Ectodermal cell (in vitro differentiated cells): ENCODE measurements around the gene PRKCA.

Experiments used
- H3K27ac ChIP-seq: 2 replicates; pipeline ENCODE4 v1.7.0; 2013; ENCODE audit warnings: mild to moderate bottlenecking, low read depth, low read length; ENCODE audit not compliant: insufficient read depth, poor library complexity, severe bottlenecking
- H3K27me3 ChIP-seq: 2 replicates; pipeline ENCODE4 v1.7.0; 2013; ENCODE audit warnings: mild to moderate bottlenecking, low read length; ENCODE audit not compliant: insufficient read depth, control insufficient read depth, poor library complexity, severe bottlenecking
- H3K36me3 ChIP-seq: one replicate; pipeline ENCODE4 v1.7.0; 2013; ENCODE audit warnings: low read length; ENCODE audit not compliant: control insufficient read depth, insufficient read depth
- H3K4me1 ChIP-seq: one replicate; pipeline ENCODE4 v1.7.0; 2013; ENCODE audit warnings: low read length; ENCODE audit not compliant: control insufficient read depth, insufficient read depth
- H3K4me3 ChIP-seq: 2 replicates; pipeline ENCODE4 v1.7.0; 2013; ENCODE audit warnings: low read depth, low read length, control low read depth; ENCODE audit not compliant: insufficient read depth
- H3K9me3 ChIP-seq: 2 replicates; pipeline ENCODE4 v1.7.0; 2013; ENCODE audit warnings: mild to moderate bottlenecking, low read length, moderate library complexity; ENCODE audit not compliant: control insufficient read depth
- WGBS, 2 experiments: methylation state at CpG; one replicate each; pipeline ENCODE4 v1.1.7; 2013; ENCODE audit warnings: missing lambda C conversion rate in 2 of 2; 5-methylcytosine and 5-hydroxymethylcytosine counted together

Gene PRKCA

GRCh38 chr17:66789961-66790437 is 487.6 kb downstream of the PRKCA start:
- WGBS, 2 experiments: 93 to 94% methylated on average over 7 of the region's 7 CpGs
- Histone ChIP-seq H3K9me3 (no peaks in the 10 kb centered on the region), H3K27ac (no peak overlapping the region), H3K4me1 (no peaks in the 10 kb centered on the region), H3K36me3 (no peaks in the 10 kb centered on the region), H3K27me3 (no peaks in the 10 kb centered on the region), H3K4me3 (no peak overlapping the region)

- Histone ChIP-seq H3K36me3 (no peaks in the 10 kb centered on the region), H3K27ac (no peak overlapping the region), H3K27me3 (no peaks in the 10 kb centered on the region), H3K9me3 (no peaks in the 10 kb centered on the region), H3K4me3 (no peak overlapping the region), H3K4me1 (no peaks in the 10 kb centered on the region)
- WGBS, 2 experiments: 95 to 96% methylated on average over 10 to 11 of the region's 11 CpGs
Measured at GRCh38 chr17:66790501-66791061, 488.2 kb downstream of the PRKCA start.

- Histone ChIP-seq H3K4me1 (no peaks in the 10 kb centered on the region), H3K27ac (no peak overlapping the region), H3K36me3 (no peaks in the 10 kb centered on the region), H3K4me3 (no peak overlapping the region), H3K9me3 (no peaks in the 10 kb centered on the region), H3K27me3 (no peaks in the 10 kb centered on the region)
- 93 to 94% methylated on average over 15 of the region's 15 CpGs for WGBS, 2 experiments
Measured at GRCh38 chr17:66791347-66791746, 488.9 kb downstream of the PRKCA start.

GRCh38 chr17:66793814-66794213 is 491.4 kb downstream of the PRKCA start:
- no peaks in the 10 kb centered on the region for H3K4me1 ChIP-seq
- no peak overlapping the region for H3K4me3 ChIP-seq
- 96 to 97% methylated on average over 3 of the region's 3 CpGs for WGBS, 2 experiments
- H3K27ac ChIP-seq: no peak overlapping the region
- H3K36me3 ChIP-seq: no peaks in the 10 kb centered on the region
- no peaks in the 10 kb centered on the region for H3K9me3 ChIP-seq
- H3K27me3 ChIP-seq: no peaks in the 10 kb centered on the region

GRCh38 chr17:66795486-66795885 is 493.1 kb downstream of the PRKCA start:
- Histone ChIP-seq H3K4me3 (no peak overlapping the region), H3K9me3 (no peaks in the 10 kb centered on the region), H3K36me3 (no peaks in the 10 kb centered on the region), H3K4me1 (no peaks in the 10 kb centered on the region), H3K27ac (no peak overlapping the region), H3K27me3 (no peaks in the 10 kb centered on the region)
- WGBS, 2 experiments: 92 to 96% methylated on average over 3 of the region's 3 CpGs

GRCh38 chr17:66799849-66800537 is 497.6 kb downstream of the PRKCA start:
- Histone ChIP-seq H3K27ac (no peak overlapping the region), H3K9me3 (no peaks in the 10 kb centered on the region), H3K27me3 (no peaks in the 10 kb centered on the region), H3K4me3 (no peak overlapping the region), H3K36me3 (no peaks in the 10 kb centered on the region), H3K4me1 (peaks cover 14% of the 10 kb centered on the region)
- 94 to 95% methylated on average over 10 of the region's 10 CpGs for WGBS, 2 experiments

GRCh38 chr17:66803474-66803951 is 501.1 kb downstream of the PRKCA start:
- Histone ChIP-seq H3K27me3 (no peaks in the 10 kb centered on the region), H3K9me3 (no peaks in the 10 kb centered on the region), H3K4me3 (no peak overlapping the region), H3K36me3 (no peaks in the 10 kb centered on the region), H3K4me1 (peaks cover 14% of the 10 kb centered on the region), H3K27ac (no peak overlapping the region)
- 30 to 37% methylated on average over 19 of the region's 19 CpGs for WGBS, 2 experiments

- no peaks in the 10 kb centered on the region for H3K9me3 ChIP-seq
- no peaks in the 10 kb centered on the region for H3K36me3 ChIP-seq
- WGBS, 2 experiments: 95 to 96% methylated on average over 10 of the region's 10 CpGs
- H3K27me3 ChIP-seq: no peaks in the 10 kb centered on the region
- peaks cover 14% of the 10 kb centered on the region for H3K4me1 ChIP-seq
- no peak overlapping the region for H3K27ac ChIP-seq
- H3K4me3 ChIP-seq: no peak overlapping the region
Measured at GRCh38 chr17:66805567-66805966, 503.2 kb downstream of the PRKCA start.

- Histone ChIP-seq H3K9me3 (no peaks in the 10 kb centered on the region), H3K4me1 (peaks cover 14% of the 10 kb centered on the region), H3K27ac (no peak overlapping the region), H3K27me3 (no peaks in the 10 kb centered on the region), H3K4me3 (no peak overlapping the region), H3K36me3 (no peaks in the 10 kb centered on the region)
- WGBS, 2 experiments: 93 to 94% methylated on average over 10 of the region's 10 CpGs
Measured at GRCh38 chr17:66807182-66807581, 504.8 kb downstream of the PRKCA start.

- H3K4me1 ChIP-seq: peaks cover under 1% of the 10 kb centered on the region
- WGBS, 2 experiments: 89 to 93% methylated on average over 5 of the region's 5 CpGs
- H3K36me3 ChIP-seq: no peaks in the 10 kb centered on the region
- H3K27me3 ChIP-seq: no peaks in the 10 kb centered on the region
- H3K9me3 ChIP-seq: no peaks in the 10 kb centered on the region
- H3K4me3 ChIP-seq: no peak overlapping the region
- no peak overlapping the region for H3K27ac ChIP-seq
Measured at GRCh38 chr17:66809408-66809807, 507.0 kb downstream of the PRKCA start.
